ENCODE results near the gene NIPBL. TPM values are rescaled to one million over a fixed set of nuclear protein-coding genes. Genes with fewer than 3 reads are reported as not detected.
A peak's percentile ranks its signal among the peaks of the same experiment; 100 is the strongest.
"Not testable (repeated sequence)": the region's sequence is repeated elsewhere in the genome, so short reads cannot be mapped to it uniquely, and the experiment has no call there.

NIPBL gene
- total RNA-seq, 1 experiment from 2014 or later = 14.7 TPM

GRCh38 chr5:36877667-36878391 is 1.3 kb downstream of the NIPBL start:
- peak; percentile 31 for DNase-seq (ENCODE audit: low read depth)

DNA sequence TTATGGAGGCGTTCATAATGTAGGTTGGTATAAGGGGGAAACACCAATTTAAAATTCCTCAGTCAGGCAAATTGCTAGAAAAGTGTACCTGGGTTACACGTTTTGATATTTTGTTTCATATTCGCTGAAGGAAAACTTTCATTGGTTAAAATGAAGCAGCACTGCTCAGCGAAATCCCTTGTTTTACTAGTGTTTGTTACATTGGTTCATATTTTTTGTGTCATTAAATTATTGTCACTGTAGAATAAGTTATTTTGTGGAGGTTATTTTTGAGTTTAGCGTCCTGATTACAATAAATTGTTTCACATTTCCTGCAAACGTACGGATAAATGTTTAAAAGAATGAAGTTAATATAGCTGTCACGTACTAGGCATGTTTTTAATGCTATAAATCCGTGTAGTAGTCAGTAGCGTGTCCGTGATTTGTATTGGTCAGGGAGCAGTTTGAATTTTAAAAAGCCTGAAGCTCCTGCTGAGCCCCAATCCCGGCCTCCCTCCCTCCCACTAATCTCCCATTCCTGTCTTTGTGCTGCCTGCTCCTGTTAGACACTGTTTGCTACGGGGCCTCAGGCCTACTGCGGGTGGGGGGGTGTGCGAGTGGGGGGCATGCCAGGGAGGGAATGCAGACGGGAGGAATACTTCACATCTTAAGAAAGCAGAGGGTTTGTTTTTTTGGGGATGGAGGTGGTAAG is 2.0 kb downstream of the NIPBL start:
- DNase-seq (ENCODE audit: low read depth) = peak; percentile 47

- no peak for DNase-seq (ENCODE audit: low read depth)
These were observed 2.9 kb downstream of the NIPBL start for GRCh38 chr5:36879274-36880033.

DNA sequence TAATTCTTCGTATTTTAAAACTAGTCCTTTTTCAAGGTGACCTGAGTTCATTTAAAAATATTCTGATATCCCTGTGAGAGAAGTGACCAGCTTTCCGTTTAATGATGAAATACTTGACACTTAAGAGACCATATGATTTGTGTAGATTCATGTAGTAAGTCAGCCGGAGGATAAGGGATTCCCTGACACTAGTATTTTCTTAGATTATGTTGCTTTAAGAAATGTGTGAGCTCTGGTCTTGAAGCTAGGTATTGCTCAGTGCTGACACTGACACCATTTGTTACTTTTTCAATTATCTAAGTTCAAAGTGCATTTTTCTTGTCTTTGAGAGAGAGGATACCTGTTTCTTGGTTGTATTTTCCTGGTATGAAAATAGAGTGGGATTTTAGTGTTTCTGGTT is 4.2 kb downstream of the NIPBL start:
- no peak for DNase-seq (ENCODE audit: low read depth)

DNA sequence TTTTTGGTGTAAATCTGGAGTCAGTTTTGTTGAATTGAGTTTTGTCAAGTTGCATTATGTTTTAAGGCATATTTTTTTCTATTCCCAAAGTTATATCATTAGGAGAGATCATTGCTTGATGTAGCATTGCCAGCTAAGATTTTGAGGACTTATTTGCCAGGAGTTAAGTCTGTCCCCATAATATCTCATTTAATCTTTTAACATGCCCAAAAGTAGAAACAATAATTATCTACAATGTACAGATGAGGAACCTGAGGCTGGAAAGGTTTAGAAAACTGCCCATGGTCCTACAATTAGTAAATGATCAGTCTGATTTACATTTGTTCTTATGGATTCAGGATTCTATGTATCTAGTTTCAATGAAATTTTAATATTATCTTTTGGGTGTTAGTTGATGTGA is 4.7 kb downstream of the NIPBL start:
- no peak for DNase-seq (ENCODE audit: low read depth)

DNA sequence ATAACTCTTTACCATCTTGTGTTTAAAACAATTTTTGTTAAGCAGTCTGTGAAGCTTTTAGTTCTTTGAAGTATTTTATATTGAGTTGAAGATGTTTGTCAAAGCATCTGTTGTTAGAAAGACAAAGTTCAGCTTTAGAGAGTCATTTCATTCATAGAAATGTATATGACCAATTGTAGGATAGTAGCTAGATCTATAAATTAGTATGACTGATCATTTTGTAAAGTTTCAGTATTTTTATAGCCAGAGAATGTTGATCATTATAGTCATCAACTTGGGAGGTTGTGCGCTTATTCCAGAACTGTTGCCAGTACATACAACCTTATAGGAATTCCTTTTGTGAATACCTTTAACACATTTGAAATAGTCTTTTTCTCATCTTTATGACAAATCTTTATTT is 5.2 kb downstream of the NIPBL start:
- DNase-seq (ENCODE audit: low read depth) = no peak

GRCh38 chr5:36882250-36882649 is 5.7 kb downstream of the NIPBL start:
- no peak for DNase-seq (ENCODE audit: low read depth)

DNA sequence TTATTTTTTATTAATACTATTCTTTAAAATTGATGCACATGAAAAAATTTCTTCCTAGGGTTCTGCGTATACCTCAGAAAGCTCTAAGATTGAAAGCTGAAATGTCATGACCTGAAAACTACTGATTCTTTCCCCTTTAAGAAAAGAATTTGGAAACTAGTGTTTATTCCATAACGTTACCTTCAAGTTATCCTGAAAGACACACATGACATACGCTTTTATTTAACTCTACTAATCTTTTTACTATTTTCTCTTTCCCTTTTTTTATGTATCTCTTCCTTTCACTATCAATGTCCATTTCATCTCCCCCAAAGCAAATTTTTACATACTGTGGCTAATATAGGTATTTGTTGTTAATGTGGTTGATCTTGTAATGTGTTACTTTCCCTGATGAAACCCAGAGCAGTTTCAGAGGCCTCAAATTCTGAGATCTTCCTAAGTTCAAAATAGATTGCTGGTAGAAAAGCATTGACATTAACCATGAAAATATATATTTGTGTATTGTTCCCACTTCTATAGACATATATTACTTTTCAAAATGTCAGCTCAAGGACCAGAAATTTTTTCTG is 7.4 kb downstream of the NIPBL start:
- DNase-seq (ENCODE audit: low read depth) = no peak

GRCh38 chr5:36885149-36885548 is 8.6 kb downstream of the NIPBL start:
- DNase-seq (ENCODE audit: low read depth) = no peak

- no peak for DNase-seq (ENCODE audit: low read depth)
These were observed 9.3 kb downstream of the NIPBL start for GRCh38 chr5:36885566-36886485.

DNA sequence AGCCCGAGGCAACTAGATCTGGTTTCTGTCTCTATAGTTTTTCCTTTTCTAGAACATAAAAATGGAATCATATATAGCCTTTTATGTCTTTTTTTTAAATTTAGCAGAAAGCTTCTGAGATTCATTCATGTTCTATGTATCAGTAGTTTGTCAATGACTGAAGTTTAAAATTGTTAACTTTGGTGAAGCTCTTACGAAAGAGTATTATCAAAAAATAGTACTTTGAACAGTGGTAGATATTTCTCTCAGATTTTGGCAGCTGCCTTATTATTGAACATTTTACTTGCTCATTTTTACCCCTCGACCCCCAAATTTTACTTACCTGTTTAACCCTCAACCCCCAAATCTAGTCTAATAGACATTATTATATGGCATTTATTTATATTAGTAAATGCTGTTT is 10.2 kb downstream of the NIPBL start:
- no peak for DNase-seq (ENCODE audit: low read depth)

GRCh38 chr5:36887532-36887931 is 11.0 kb downstream of the NIPBL start:
- DNase-seq (ENCODE audit: low read depth) = no peak

DNA sequence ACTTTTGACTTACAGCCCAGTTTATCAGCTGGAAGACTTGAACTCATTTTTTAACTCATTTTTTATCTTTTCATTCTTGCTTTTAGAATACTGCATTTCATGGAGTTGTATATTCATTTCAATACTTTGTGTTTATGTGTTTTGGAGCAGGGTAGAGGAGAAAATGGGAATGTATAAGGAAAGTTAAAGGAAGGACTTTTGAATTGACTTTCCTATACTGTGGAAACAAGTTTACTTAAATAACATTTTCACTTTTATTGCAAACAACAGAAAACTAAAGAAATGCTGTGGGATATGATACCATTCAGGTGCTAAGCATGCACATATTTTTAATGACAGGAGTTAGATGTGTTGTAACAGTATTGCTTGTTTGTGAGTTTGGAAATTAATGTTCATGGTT is 11.7 kb downstream of the NIPBL start:
- DNase-seq (ENCODE audit: low read depth) = no peak

GRCh38 chr5:36889264-36889663 is 12.7 kb downstream of the NIPBL start:
- no peak for DNase-seq (ENCODE audit: low read depth)

- no peak for DNase-seq (ENCODE audit: low read depth)
These were observed 14.7 kb downstream of the NIPBL start for GRCh38 chr5:36891266-36891665.

DNA sequence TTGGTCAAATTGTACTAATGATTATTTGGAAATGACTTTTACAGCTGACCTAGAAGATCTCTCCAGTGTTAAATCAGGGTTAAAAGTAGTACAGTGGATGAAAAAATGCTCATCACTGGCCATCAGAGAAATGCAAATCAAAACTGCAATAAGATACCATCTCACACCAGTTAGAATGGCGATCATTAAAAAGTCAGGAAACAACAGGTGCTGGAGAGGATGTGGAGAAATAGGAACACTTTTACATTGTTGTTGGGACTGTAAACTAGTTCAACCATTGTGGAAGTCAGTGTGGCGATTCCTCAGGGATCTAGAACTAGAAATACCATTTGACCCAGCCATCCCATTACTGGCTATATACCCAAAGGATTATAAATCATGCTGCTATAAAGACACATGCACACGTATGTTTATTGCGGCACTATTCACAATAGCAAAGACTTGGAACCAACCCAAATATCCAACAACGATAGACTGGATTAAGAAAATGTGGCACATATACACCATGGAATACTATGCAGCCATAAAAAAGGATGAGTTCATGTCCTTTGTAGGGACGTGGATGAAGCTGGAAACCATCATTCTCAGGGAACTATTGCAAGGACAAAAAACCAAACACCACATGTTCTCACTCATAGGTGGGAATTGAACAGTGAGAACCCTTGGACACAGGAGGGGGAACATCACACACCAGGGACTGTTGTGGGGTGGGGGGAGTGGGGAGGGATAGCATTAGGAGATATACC is 15.7 kb downstream of the NIPBL start:
- not testable (repeated sequence) for DNase-seq (ENCODE audit: low read depth)

- no peak for DNase-seq (ENCODE audit: low read depth)
These were observed 18.4 kb downstream of the NIPBL start for GRCh38 chr5:36894954-36895353.

DNA sequence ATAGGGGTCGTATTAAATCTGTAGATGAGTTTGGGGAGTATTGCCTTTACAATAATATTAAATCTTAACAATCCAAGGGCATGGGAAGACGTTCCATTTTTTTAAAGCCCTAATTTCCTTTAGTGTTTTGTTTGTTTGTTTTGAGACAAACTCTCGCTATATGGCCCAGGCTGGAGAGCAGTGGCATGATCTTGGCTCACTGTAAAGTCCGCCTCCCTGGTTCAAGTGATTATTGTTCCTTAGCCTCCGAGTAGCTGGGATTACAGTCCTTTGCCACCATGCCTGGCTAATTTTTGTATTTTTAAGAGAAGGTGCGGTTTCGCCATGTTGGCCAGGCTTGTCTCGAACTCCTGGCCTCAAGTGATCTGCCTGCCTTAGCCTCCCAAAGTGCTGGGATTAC is 19.9 kb downstream of the NIPBL start:
- DNase-seq (ENCODE audit: low read depth) = no peak

DNA sequence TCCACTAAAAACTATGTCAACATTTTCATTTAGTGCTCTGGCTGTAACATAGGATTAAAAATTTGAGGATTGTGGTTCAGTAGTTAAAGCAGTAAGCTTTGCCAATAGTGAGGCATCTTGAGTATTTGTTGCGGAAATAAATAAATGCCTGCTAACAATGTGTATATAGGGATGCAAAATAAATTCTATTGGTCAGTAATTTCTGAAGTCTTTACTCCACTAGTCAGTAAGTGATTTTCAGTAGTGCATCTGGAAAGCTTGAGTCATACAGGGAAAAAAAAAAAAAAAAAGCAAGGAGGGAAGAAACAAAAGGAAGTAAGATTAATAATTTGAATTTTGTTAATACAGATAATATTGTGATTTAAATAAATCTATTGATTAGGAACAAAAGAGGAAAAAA is 21.0 kb downstream of the NIPBL start:
- peak; percentile 36 for DNase-seq (ENCODE audit: low read depth)

GRCh38 chr5:36899860-36900259 is 23.3 kb downstream of the NIPBL start:
- no peak for DNase-seq (ENCODE audit: low read depth)
